Keratinocyte (primary cell): Measurements from ENCODE around the gene NCOA6.

Experiments
- CTCF ChIP-seq, 3 experiments: IDR thresholded peaks in 1 of 3; conservative IDR thresholded peaks in 1 of 3; optimal IDR thresholded peaks in 1 of 3; 2 replicates in 2 of 3; 3 replicates in 1 of 3; pipeline versions ENCODE3 to v1.5.1; 2011; ENCODE audit warnings: low read length in 3 of 3, mild to moderate bottlenecking in 3 of 3, moderate library complexity in 2 of 3, control low read depth in 1 of 3, inconsistent platforms in 1 of 3; ENCODE audit not compliant: insufficient read depth in 2 of 3; ENCODE audit errors: extremely low read depth in 1 of 3
- EZH2 ChIP-seq: IDR thresholded peaks from one replicate; pipeline ENCODE4 v1.6.1; 2012; ENCODE audit warnings: inconsistent platforms, mild to moderate bottlenecking, low read length, moderate library complexity

GRCh38 chr20:34817801-34818200 lies 7.7 kb downstream of the NCOA6 start:
- TF ChIP-seq CTCF (optimal IDR thresholded peaks at IDR 0.05 in 1 of 3, IDR thresholded peaks at IDR 0.05 in 1 of 3, conservative IDR thresholded peaks at IDR 0.05 in 1 of 3; ENCODE audit: extremely low read depth in 1 of 3, insufficient read depth in 2 of 3, low read length in 3 of 3) (no peak), EZH2 (no peak)
